Neural progenitor cell (in vitro differentiated cells): ENCODE data around the gene FBXW4. TPM values are rescaled to one million over a fixed set of nuclear protein-coding genes. Genes with fewer than 3 reads are reported as not detected.

Experiments used
- DNase-seq: peaks from one replicate; pipeline ENCODE4 v3.0.0-alpha.2; 2016; ENCODE audit warnings: low spot score
- H2AFZ ChIP-seq: fragments of 200-600 bp; sonication (generic); replicated peaks from 2 replicates; pipeline ENCODE4 v1.6.1; 2016; ENCODE audit warnings: antibody characterized with exemption
- H3F3A ChIP-seq: fragments of 200-600 bp; sonication (generic); 2 replicates; pipeline ENCODE4 v1.6.1; 2016; ENCODE audit warnings: antibody characterized with exemption, low read depth
- H3K27ac ChIP-seq: fragments of 200-600 bp; sonication (generic); 2 replicates; pipeline ENCODE4 v1.5.1; 2016; ENCODE audit warnings: mild to moderate bottlenecking
- H3K27me3 ChIP-seq: fragments of 200-600 bp; sonication (generic); 2 replicates; pipeline ENCODE4 v1.6.1; 2016; ENCODE audit warnings: mild to moderate bottlenecking, moderate library complexity
- H3K36me3 ChIP-seq: fragments of 200-600 bp; sonication (generic); 2 replicates; pipeline ENCODE4 v1.5.1; 2016
- H3K4me1 ChIP-seq: fragments of 200-600 bp; sonication (generic); 2 replicates; pipeline ENCODE4 v1.6.1; 2016; ENCODE audit warnings: mixed run types
- H3K4me2 ChIP-seq: fragments of 200-600 bp; sonication (generic); 2 replicates; pipeline ENCODE4 v1.6.1; 2016
- H3K4me3 ChIP-seq: fragments of 200-600 bp; sonication (generic); 2 replicates; pipeline ENCODE4 v1.5.1; 2016
- H3K79me2 ChIP-seq: fragments of 200-600 bp; sonication (generic); 2 replicates; pipeline ENCODE4 v1.6.1; 2016; ENCODE audit warnings: low read depth
- H3K9ac ChIP-seq: fragments of 200-600 bp; sonication (generic); 2 replicates; pipeline ENCODE4 v1.6.1; 2016
- H3K9me3 ChIP-seq: fragments of 200-600 bp; sonication (generic); 2 replicates; pipeline ENCODE4 v1.5.1; 2016; ENCODE audit warnings: low read depth
- H4K20me1 ChIP-seq: fragments of 200-600 bp; sonication (generic); 2 replicates; pipeline ENCODE4 v1.6.1; 2016; ENCODE audit warnings: low read depth
- H3K27ac Mint-ChIP-seq: 3 replicates; pipeline ENCODE4 v1.8.0; 2021; ENCODE audit warnings: mixed read lengths
- H3K27me3 Mint-ChIP-seq: 2 replicates; pipeline ENCODE4 v1.8.0; 2022; ENCODE audit warnings: low read depth, mild to moderate bottlenecking, inconsistent platforms, moderate library complexity, mixed read lengths; ENCODE audit not compliant: insufficient read depth
- H3K36me3 Mint-ChIP-seq: 3 replicates; pipeline ENCODE4 v1.8.0; 2021; ENCODE audit warnings: mixed read lengths
- H3K4me1 Mint-ChIP-seq: 3 replicates; pipeline ENCODE4 v1.8.0; 2021; ENCODE audit warnings: mixed read lengths
- H3K4me3 Mint-ChIP-seq: 3 replicates; pipeline ENCODE4 v1.8.0; 2021; ENCODE audit warnings: mild to moderate bottlenecking, moderate library complexity, mixed read lengths
- H3K9me3 Mint-ChIP-seq: 3 replicates; pipeline ENCODE4 v1.8.0; 2020; ENCODE audit warnings: mixed read lengths
- EZH2 ChIP-seq: fragments of 200-600 bp; sonication (generic); IDR thresholded peaks from 2 replicates; pipeline ENCODE4 v1.6.1; 2017; ENCODE audit warnings: antibody characterized with exemption, mild to moderate bottlenecking, moderate library complexity
- EZH2phosphoT487 ChIP-seq: fragments of 200-600 bp; sonication (generic); IDR thresholded peaks from 2 replicates; pipeline ENCODE4 v1.6.1; 2017; ENCODE audit warnings: antibody characterized with exemption
- total RNA-seq: library from RNA; depleted of rRNA; stranded (reverse); fragments of >200 nt; gene quantifications from 2 replicates; pipeline ENCODE4 v1.2.3, GENCODE V29; 2015; ENCODE audit warnings: low replicate concordance
- TF ChIP-seq, protein P1 (sequence below): fragments of 200-600 bp; sonication (generic); IDR thresholded peaks from 2 replicates; pipeline ENCODE4 v1.5.1; 2017; ENCODE audit warnings: antibody characterized with exemption, mild to moderate bottlenecking

The FBXW4 gene
- total RNA-seq, 1 donor from 2014 or later: 36.3 TPM

- Mint-ChIP-seq H3K36me3 (no peaks in the 10 kb centered on the region), H3K4me3 (peak overlapping the region; percentile 48), H3K27ac (no peak overlapping the region), H3K4me1 (peaks cover 9% of the 10 kb centered on the region), H3K27me3 (peaks cover 34% of the 10 kb centered on the region), H3K9me3 (no peaks in the 10 kb centered on the region)
- Histone ChIP-seq H3K36me3 (no peaks in the 10 kb centered on the region), H4K20me1 (no peaks in the 10 kb centered on the region), H3K4me3 (no peak overlapping the region), H3K9me3 (no peaks in the 10 kb centered on the region), H3F3A (peaks cover 21% of the 10 kb centered on the region), H3K9ac (no peak overlapping the region), H2AFZ (no peak overlapping the region), H3K79me2 (no peaks in the 10 kb centered on the region), H3K27ac (no peak overlapping the region), H3K27me3 (peaks cover 60% of the 10 kb centered on the region), H3K4me1 (peaks cover 18% of the 10 kb centered on the region), H3K4me2 (no peak overlapping the region)
- no peak for DNase-seq
- TF ChIP-seq EZH2phosphoT487 (no peak), EZH2 (no peak)
- TF ChIP-seq, protein P1, sequence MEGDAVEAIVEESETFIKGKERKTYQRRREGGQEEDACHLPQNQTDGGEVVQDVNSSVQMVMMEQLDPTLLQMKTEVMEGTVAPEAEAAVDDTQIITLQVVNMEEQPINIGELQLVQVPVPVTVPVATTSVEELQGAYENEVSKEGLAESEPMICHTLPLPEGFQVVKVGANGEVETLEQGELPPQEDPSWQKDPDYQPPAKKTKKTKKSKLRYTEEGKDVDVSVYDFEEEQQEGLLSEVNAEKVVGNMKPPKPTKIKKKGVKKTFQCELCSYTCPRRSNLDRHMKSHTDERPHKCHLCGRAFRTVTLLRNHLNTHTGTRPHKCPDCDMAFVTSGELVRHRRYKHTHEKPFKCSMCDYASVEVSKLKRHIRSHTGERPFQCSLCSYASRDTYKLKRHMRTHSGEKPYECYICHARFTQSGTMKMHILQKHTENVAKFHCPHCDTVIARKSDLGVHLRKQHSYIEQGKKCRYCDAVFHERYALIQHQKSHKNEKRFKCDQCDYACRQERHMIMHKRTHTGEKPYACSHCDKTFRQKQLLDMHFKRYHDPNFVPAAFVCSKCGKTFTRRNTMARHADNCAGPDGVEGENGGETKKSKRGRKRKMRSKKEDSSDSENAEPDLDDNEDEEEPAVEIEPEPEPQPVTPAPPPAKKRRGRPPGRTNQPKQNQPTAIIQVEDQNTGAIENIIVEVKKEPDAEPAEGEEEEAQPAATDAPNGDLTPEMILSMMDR: no peak
These were observed 129.5 kb downstream of the FBXW4 start for GRCh38 chr10:101565370-101565900.

GRCh38 chr10:101564490-101564991, 130.4 kb downstream of the FBXW4 start:
- no peaks in the 10 kb centered on the region for H3K36me3 Mint-ChIP-seq
- no peak overlapping the region for H3K4me3 ChIP-seq
- no peaks in the 10 kb centered on the region for H3K9me3 ChIP-seq
- no peak for DNase-seq
- H3K4me1 ChIP-seq: peaks cover 15% of the 10 kb centered on the region
- no peaks in the 10 kb centered on the region for H3K79me2 ChIP-seq
- H3K27me3 ChIP-seq: peaks cover 51% of the 10 kb centered on the region
- H3K27me3 Mint-ChIP-seq: peaks cover 34% of the 10 kb centered on the region
- peaks cover 6% of the 10 kb centered on the region for H3K4me1 Mint-ChIP-seq
- no peaks in the 10 kb centered on the region for H3K9me3 Mint-ChIP-seq
- peaks cover 21% of the 10 kb centered on the region for H3F3A ChIP-seq
- no peak overlapping the region for H3K4me3 Mint-ChIP-seq
- no peak overlapping the region for H3K27ac Mint-ChIP-seq
- no peak overlapping the region for H3K9ac ChIP-seq
- no peak overlapping the region for H2AFZ ChIP-seq
- no peaks in the 10 kb centered on the region for H4K20me1 ChIP-seq
- no peaks in the 10 kb centered on the region for H3K36me3 ChIP-seq
- H3K4me2 ChIP-seq: no peak overlapping the region
- H3K27ac ChIP-seq: no peak overlapping the region
- TF ChIP-seq, protein P1: no peak
- no peak for TF ChIP-seq EZH2
- no peak for TF ChIP-seq EZH2phosphoT487

DNA sequence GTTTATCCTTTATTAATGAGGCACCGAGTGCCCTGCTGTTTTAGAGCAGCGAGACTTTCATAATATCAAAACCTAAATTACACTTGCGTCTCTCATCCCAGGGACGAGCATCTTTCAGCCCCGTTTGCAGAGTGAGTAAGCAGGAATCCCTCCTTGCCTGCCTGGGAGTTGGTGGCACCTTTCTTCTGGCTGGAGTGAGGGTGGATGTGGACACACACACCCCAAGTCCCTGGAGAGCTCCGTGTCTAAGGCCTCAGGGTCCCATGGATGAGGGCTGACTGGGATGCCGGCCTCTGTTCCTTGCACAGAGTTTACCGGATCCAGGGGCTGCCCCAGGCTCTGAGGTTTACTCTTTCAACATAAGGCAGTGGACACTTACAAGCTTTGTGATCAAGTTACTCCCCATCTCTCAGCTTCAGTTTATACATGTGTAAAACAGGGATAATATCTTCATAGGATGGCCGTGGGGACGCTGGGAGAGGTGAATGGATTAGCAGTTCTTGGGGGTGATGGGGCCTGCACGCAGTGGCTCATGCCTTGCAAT, 131.4 kb downstream of the FBXW4 start:
- Mint-ChIP-seq H3K36me3 (no peaks in the 10 kb centered on the region), H3K27ac (no peak overlapping the region), H3K27me3 (peaks cover 28% of the 10 kb centered on the region), H3K4me1 (peaks cover 6% of the 10 kb centered on the region), H3K4me3 (no peak overlapping the region), H3K9me3 (no peaks in the 10 kb centered on the region)
- TF ChIP-seq EZH2: no peak
- TF ChIP-seq, protein P1: no peak
- TF ChIP-seq EZH2phosphoT487: no peak
- H3K27me3 ChIP-seq: peaks cover 41% of the 10 kb centered on the region
- no peak overlapping the region for H3K27ac ChIP-seq
- peaks cover 17% of the 10 kb centered on the region for H3F3A ChIP-seq
- DNase-seq: no peak
- H3K79me2 ChIP-seq: no peaks in the 10 kb centered on the region
- H3K4me1 ChIP-seq: peaks cover 9% of the 10 kb centered on the region
- H3K9me3 ChIP-seq: no peaks in the 10 kb centered on the region
- H3K9ac ChIP-seq: no peak overlapping the region
- H3K4me3 ChIP-seq: no peak overlapping the region
- no peaks in the 10 kb centered on the region for H4K20me1 ChIP-seq
- H2AFZ ChIP-seq: no peak overlapping the region
- H3K36me3 ChIP-seq: no peaks in the 10 kb centered on the region
- no peak overlapping the region for H3K4me2 ChIP-seq
